ENCODE measurements around the gene FBXL3.
A peak's percentile ranks its signal among the peaks of the same experiment; 100 is the strongest.
"Not testable (repeated sequence)": the region's sequence is repeated elsewhere in the genome, so short reads cannot be mapped to it uniquely, and the experiment has no call there.

Gene FBXL3

GRCh38 chr13:76983676-76984075, 43.3 kb downstream of the FBXL3 start:
- no peak for DNase-seq (ENCODE audit: low spot score)

GRCh38 chr13:76982061-76982460, 44.9 kb downstream of the FBXL3 start:
- no peak for DNase-seq (ENCODE audit: low spot score)

GRCh38 chr13:76980075-76980718, 46.8 kb downstream of the FBXL3 start:
- DNase-seq (ENCODE audit: low spot score) = peak; percentile 80

GRCh38 chr13:76976929-76977328, 50.0 kb downstream of the FBXL3 start:
- no peak for DNase-seq (ENCODE audit: low spot score)

GRCh38 chr13:76976490-76976889, 50.5 kb downstream of the FBXL3 start:
- DNase-seq (ENCODE audit: low spot score) = no peak

- DNase-seq (ENCODE audit: low spot score) = no peak
Measured at GRCh38 chr13:76975863-76976262, 51.1 kb downstream of the FBXL3 start.

- no peak for DNase-seq (ENCODE audit: low spot score)
Measured at GRCh38 chr13:76974618-76974975, 52.4 kb downstream of the FBXL3 start.

GRCh38 chr13:76973920-76974617, 52.9 kb downstream of the FBXL3 start:
- DNase-seq (ENCODE audit: low spot score) = no peak

GRCh38 chr13:76971851-76972829, 54.8 kb downstream of the FBXL3 start:
- no peak for DNase-seq (ENCODE audit: low spot score)

- DNase-seq (ENCODE audit: low spot score) = no peak
Measured at GRCh38 chr13:76971215-76971614, 55.7 kb downstream of the FBXL3 start.

- no peak for DNase-seq (ENCODE audit: low spot score)
Measured at GRCh38 chr13:76969488-76970365, 57.2 kb downstream of the FBXL3 start.

- no peak for DNase-seq (ENCODE audit: low spot score)
Measured at GRCh38 chr13:76968041-76968440, 58.9 kb downstream of the FBXL3 start.

GRCh38 chr13:76967031-76967430, 59.9 kb downstream of the FBXL3 start:
- no peak for DNase-seq (ENCODE audit: low spot score)

GRCh38 chr13:76965759-76966421, 61.1 kb downstream of the FBXL3 start:
- DNase-seq (ENCODE audit: low spot score) = no peak

- not testable (repeated sequence) for DNase-seq (ENCODE audit: low spot score)
Measured at GRCh38 chr13:76959734-76960133, 67.2 kb downstream of the FBXL3 start.

GRCh38 chr13:76958841-76959432, 68.0 kb downstream of the FBXL3 start:
- no peak for DNase-seq (ENCODE audit: low spot score)

GRCh38 chr13:76955661-76956060, 71.3 kb downstream of the FBXL3 start:
- no peak for DNase-seq (ENCODE audit: low spot score)

Data from hepatic stellate cell (primary cell).